Liver (tissue), 9 donors: Measurements from ENCODE around the gene EPB41L2. TPM values are rescaled to one million over a fixed set of nuclear protein-coding genes. Genes with fewer than 3 reads are reported as not detected.

Source experiments
- DNase-seq: peaks from one replicate; pipeline ENCODE4 v3.0.0-alpha.2; 2017; ENCODE audit warnings: low spot score
- H3K27ac ChIP-seq, 2 donors: one replicate each; pipeline ENCODE4 v1.7.0; 2013; ENCODE audit warnings: inconsistent platforms in 2 of 2, low read length in 2 of 2, control low read depth in 1 of 2, low read depth in 1 of 2, mild to moderate bottlenecking in 1 of 2
- H3K27me3 ChIP-seq, 4 donors: one replicate each; pipeline versions ENCODE4 v1.6.1 to v1.7.0; 2013; ENCODE audit warnings: low read length in 3 of 4, inconsistent platforms in 1 of 4, mild to moderate bottlenecking in 1 of 4, moderate library complexity in 1 of 4; ENCODE audit not compliant: control insufficient read depth in 4 of 4, insufficient read depth in 4 of 4
- H3K36me3 ChIP-seq, 4 donors: one replicate each; pipeline versions ENCODE4 v1.6.1 to v1.7.0; 2013; ENCODE audit warnings: low read length in 3 of 4, mild to moderate bottlenecking in 3 of 4, low read depth in 1 of 4, moderate library complexity in 1 of 4; ENCODE audit not compliant: control insufficient read depth in 4 of 4, insufficient read depth in 3 of 4
- H3K4me1 ChIP-seq, 4 donors: one replicate each; pipeline versions ENCODE4 v1.6.1 to v1.7.0; 2013; ENCODE audit warnings: low read length in 3 of 4, mild to moderate bottlenecking in 3 of 4, moderate library complexity in 1 of 4; ENCODE audit not compliant: control insufficient read depth in 4 of 4, insufficient read depth in 4 of 4
- H3K4me3 ChIP-seq, 3 donors: one replicate each; pipeline versions ENCODE4 v1.6.1 to v1.7.0; 2013; ENCODE audit warnings: low read length in 3 of 3, control low read depth in 1 of 3, low read depth in 1 of 3, mild to moderate bottlenecking in 1 of 3
- H3K9ac ChIP-seq, 2 donors: one replicate each; pipeline ENCODE4 v1.7.0; 2013; ENCODE audit warnings: low read length in 2 of 2, mild to moderate bottlenecking in 2 of 2, moderate library complexity in 2 of 2, control low read depth in 1 of 2, low read depth in 1 of 2
- H3K9me3 ChIP-seq, 4 donors: one replicate each; pipeline versions ENCODE4 v1.6.1 to v1.7.0; 2013; ENCODE audit warnings: low read length in 3 of 4; ENCODE audit not compliant: control insufficient read depth in 4 of 4
- CTCF ChIP-seq: fragments of 150-350 bp; IDR thresholded peaks from 2 replicates; pipeline ENCODE4 v1.5.1; 2017; ENCODE audit warnings: improper control_type of control experiment, low read depth, low read length; ENCODE audit not compliant: missing input control
- EGR1 ChIP-seq, 2 donors: IDR thresholded peaks; 2 replicates each; pipeline ENCODE4 v1.6.1; 2016 to 2018; ENCODE audit warnings: antibody characterized with exemption in 2 of 2, low read depth in 2 of 2
- FOXA1 ChIP-seq: IDR thresholded peaks from 2 replicates; pipeline ENCODE4 v1.6.1; 2016; ENCODE audit warnings: antibody characterized with exemption
- FOXA2 ChIP-seq: IDR thresholded peaks from 2 replicates; pipeline ENCODE4 v1.6.1; 2016; ENCODE audit warnings: antibody characterized with exemption
- GABPA ChIP-seq, 2 donors: IDR thresholded peaks in 1 of 2; conservative IDR thresholded peaks in 1 of 2; 2 replicates each; pipeline ENCODE4 v1.6.1; 2016; ENCODE audit warnings: antibody characterized with exemption in 2 of 2, mild to moderate bottlenecking in 1 of 2, moderate library complexity in 1 of 2
- HNF4A ChIP-seq, 2 donors: conservative IDR thresholded peaks; 2 replicates each; pipeline ENCODE4 v1.6.1; 2016; ENCODE audit warnings: antibody characterized with exemption in 2 of 2, mild to moderate bottlenecking in 2 of 2
- JUND ChIP-seq, 2 donors: IDR thresholded peaks; 2 replicates each; pipeline ENCODE4 v1.6.1; 2016; ENCODE audit warnings: antibody characterized with exemption in 2 of 2
- NR2F2 ChIP-seq: IDR thresholded peaks from 2 replicates; pipeline ENCODE4 v1.6.1; 2016; ENCODE audit warnings: antibody characterized with exemption
- RAD21 ChIP-seq, 2 donors: IDR thresholded peaks; 2 replicates each; pipeline ENCODE4 v1.6.1; 2016; ENCODE audit warnings: antibody characterized with exemption in 2 of 2, mild to moderate bottlenecking in 2 of 2
- REST ChIP-seq: IDR thresholded peaks from 2 replicates; pipeline ENCODE4 v1.6.1; 2016; ENCODE audit warnings: antibody characterized with exemption, mild to moderate bottlenecking
- RXRA ChIP-seq, 2 donors: IDR thresholded peaks; 2 replicates each; pipeline ENCODE4 v1.6.1; 2017 to 2018; ENCODE audit warnings: antibody characterized with exemption in 2 of 2, mild to moderate bottlenecking in 1 of 2
- SP1 ChIP-seq: IDR thresholded peaks from 2 replicates; pipeline ENCODE4 v1.6.1; 2018; ENCODE audit warnings: antibody characterized with exemption, mild to moderate bottlenecking
- TAF1 ChIP-seq: conservative IDR thresholded peaks from 2 replicates; pipeline ENCODE4 v1.6.1; 2016; ENCODE audit warnings: antibody characterized with exemption, mild to moderate bottlenecking
- YY1 ChIP-seq: IDR thresholded peaks from 2 replicates; pipeline ENCODE4 v1.6.1; 2016; ENCODE audit warnings: antibody characterized with exemption, mild to moderate bottlenecking
- ZBTB33 ChIP-seq: IDR thresholded peaks from 2 replicates; pipeline ENCODE4 v1.6.1; 2016; ENCODE audit warnings: antibody characterized with exemption
- WGBS: extraction: QIAGEN DNeasy Blood & Tissue Kit; methylation state at CpG from one replicate; pipeline ENCODE4 v1.1.7; 2013; 5-methylcytosine and 5-hydroxymethylcytosine counted together
- polyA plus RNA-seq, 2 donors: library from polyadenylated mRNA; stranded (reverse) in 1 of 2; unstranded in 1 of 2; fragments of 200-250 nt in 1 of 2; fragments of >200 nt in 1 of 2; fragmentation: Nextera tagmentation in 1 of 2; extraction: Ambion mirVana in 1 of 2; gene quantifications; one replicate each; pipeline versions ENCODE4 v1.2.1 to v1.2.3, GENCODE V29; 2013 to 2015
- total RNA-seq, 2 donors: library from RNA; depleted of rRNA; stranded (reverse); fragments of >200 nt; gene quantifications; one replicate each; pipeline ENCODE4 v1.2.3, GENCODE V29; 2014
- TF ChIP-seq, protein P1 (sequence below): IDR thresholded peaks from 2 replicates; pipeline ENCODE4 v1.6.1; 2016; ENCODE audit warnings: antibody characterized with exemption
- TF ChIP-seq, protein P2 (sequence below): IDR thresholded peaks from 2 replicates; pipeline ENCODE4 v1.6.1; 2016; ENCODE audit warnings: antibody characterized with exemption
- donor health status: healthy.
- donor health status: healthy.
- donor health status: healthy.
- donor health status: healthy.
- donor health status: healthy.

EPB41L2 gene
- total and polyA plus RNA-seq, 4 donors: 10.0 to 43.3 (median 18.7) TPM

DNA sequence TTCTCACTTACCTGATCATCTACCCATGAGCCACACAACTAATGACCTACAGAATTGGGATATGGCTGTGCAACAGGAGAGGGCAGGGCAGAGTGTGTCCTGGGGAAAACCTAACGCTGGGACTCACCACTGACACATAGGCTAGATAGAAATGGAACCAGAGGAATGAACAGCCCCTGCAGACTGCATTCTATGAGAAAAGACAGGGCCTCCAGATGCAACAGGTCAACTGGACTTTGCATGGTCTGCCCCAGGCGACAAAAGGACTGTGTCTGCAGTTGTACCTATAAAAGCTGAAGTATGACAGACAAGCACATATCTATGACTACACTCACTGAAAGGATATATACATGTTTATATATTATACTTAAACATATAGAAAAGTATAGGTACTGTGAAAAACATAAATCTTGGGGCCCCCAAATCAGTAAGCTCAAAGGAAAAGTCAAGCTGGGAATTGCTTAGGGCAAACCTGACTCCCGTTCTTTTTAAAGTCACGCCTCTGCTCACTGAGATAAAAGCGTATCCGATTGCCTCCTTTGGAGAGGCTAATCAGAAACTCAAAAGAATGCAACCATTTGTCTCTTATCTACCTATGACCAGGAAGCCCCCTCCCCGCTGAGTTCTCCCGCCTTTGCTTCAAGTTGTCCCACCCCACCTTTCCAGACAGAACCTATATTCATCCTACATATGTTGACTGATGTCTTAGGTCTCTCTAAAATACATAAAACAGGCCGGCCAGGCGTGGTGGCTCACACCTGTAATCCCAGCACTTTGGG is 68.5 kb downstream of the EPB41L2 start:
- Histone ChIP-seq H3K4me1 (no peaks in the 10 kb centered on the region), H3K9ac (no peak overlapping the region), H3K36me3 (no peaks in the 10 kb centered on the region), H3K9me3 (no peaks in the 10 kb centered on the region), H3K27ac (no peak overlapping the region), H3K27me3 (no peaks in the 10 kb centered on the region), H3K4me3 (no peak overlapping the region)
- DNase-seq: no peak
- 95% methylated on average over 10 of the region's 10 CpGs for WGBS
- TF ChIP-seq, protein P1, sequence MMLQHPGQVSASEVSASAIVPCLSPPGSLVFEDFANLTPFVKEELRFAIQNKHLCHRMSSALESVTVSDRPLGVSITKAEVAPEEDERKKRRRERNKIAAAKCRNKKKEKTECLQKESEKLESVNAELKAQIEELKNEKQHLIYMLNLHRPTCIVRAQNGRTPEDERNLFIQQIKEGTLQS: no peak
- no peak for TF ChIP-seq ZBTB33
- no peak for TF ChIP-seq SP1
- TF ChIP-seq JUND (IDR thresholded peaks at IDR 0.05): no peak
- no peak for TF ChIP-seq RAD21 (IDR thresholded peaks at IDR 0.05)
- TF ChIP-seq TAF1: no peak
- TF ChIP-seq RXRA (IDR thresholded peaks at IDR 0.05): no peak
- TF ChIP-seq FOXA1: no peak
- TF ChIP-seq FOXA2: no peak
- no peak for TF ChIP-seq EGR1 (IDR thresholded peaks at IDR 0.05; ENCODE audit: low read depth in 2 of 2)
- no peak for TF ChIP-seq GABPA (IDR thresholded peaks at IDR 0.05 in 1 of 2, conservative IDR thresholded peaks at IDR 0.05 in 1 of 2)
- TF ChIP-seq HNF4A (conservative IDR thresholded peaks at IDR 0.05): no peak
- TF ChIP-seq REST: no peak
- no peak for TF ChIP-seq YY1
- TF ChIP-seq CTCF: no peak
- no peak for TF ChIP-seq NR2F2
- TF ChIP-seq, protein P2, sequence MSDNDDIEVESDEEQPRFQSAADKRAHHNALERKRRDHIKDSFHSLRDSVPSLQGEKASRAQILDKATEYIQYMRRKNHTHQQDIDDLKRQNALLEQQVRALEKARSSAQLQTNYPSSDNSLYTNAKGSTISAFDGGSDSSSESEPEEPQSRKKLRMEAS: no peak
